NCI-H2196 (cell line): ENCODE measurements around the gene RAB6B.

Source experiments
- DNase-seq: peaks from one replicate; lab custom pipeline; 2025; ENCODE audit not compliant: unreplicated experiment; lab: John Stamatoyannopoulos, UW

Gene RAB6B

DNA sequence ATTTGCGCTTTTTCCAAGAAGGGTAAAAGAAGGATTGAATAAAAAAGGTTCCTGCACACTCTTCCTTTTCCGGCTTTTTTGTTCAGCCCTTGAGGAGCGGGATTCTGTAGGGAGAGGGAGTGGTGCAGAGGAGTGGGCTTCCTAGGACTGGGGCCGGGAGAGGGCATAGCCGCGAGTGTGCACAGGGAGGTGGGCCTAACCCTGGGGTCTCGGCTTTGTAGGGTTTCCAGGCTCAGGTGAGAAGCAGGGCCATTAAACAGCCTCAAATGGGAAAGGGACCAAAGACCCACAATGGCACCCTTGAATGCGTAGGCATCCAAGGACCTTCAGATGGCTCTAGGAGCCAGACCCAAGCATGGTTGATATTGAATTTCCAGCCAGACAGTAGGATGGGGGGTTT is 35.4 kb upstream of the RAB6B start:
- no peak for DNase-seq

DNA sequence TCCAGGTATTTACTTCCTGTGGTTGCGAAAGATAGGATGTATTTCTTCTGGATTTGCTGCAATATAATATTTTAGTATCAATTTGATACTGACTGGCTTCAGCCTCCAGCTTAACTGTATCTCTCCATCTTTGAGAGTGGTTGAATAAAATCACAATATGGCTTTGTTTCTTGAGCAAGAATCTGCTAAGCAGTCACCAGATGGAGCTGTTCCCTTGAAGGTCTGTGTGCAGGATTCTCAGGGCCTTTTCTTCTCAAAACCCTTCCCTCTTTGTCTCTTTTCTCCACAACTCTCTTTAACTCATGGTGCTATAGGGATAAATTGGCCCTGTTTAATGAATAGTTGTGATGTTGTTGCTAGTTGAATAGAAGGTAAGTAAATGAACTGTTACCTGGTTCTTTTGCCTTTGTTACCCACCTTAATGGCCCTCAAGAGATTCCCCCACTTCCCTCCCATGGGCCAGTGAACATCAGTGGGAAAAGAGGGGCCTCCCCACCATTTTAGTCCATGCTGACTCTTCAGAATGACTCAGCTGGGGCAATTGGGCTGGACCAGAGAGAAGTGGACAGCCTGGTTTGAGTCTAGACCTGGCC is 34.8 kb upstream of the RAB6B start:
- peak; percentile 67 for DNase-seq

GRCh38 chr3:133928903-133929607 is 33.4 kb upstream of the RAB6B start:
- no peak for DNase-seq

GRCh38 chr3:133928136-133928893 is 32.6 kb upstream of the RAB6B start:
- DNase-seq, result no peak

DNA sequence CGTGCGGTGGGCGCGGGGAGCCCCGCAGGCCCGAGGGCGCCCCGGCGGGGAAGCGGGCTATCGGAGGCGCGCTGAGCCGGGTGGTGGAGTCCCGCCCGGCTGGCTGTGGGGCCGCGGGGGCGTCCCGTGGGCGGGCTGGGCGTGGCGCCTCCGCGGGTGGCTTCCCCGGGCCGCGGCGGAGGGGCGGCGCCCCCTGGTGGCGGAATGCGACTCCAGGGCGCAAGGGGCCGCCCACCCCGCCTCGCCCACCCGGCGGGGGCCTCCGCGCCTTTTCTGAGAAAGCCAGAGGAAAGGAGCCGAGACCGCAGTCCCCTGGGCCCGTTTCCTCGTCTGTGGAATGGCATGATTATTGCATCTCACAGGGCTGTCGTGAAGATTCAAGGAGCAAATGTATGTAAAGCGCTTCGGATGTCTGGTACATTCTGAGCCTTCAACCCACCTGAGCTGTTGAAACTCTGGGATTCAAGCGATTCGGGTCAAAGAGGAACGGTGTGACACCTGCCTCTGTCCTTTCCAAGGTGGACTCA is 31.9 kb upstream of the RAB6B start:
- DNase-seq, result peak; percentile 45

- DNase-seq, result no peak
These were observed 31.3 kb upstream of the RAB6B start for GRCh38 chr3:133926736-133927539.

- no peak for DNase-seq
These were observed 30.5 kb upstream of the RAB6B start for GRCh38 chr3:133925960-133926735.

GRCh38 chr3:133924041-133924440 is 28.4 kb upstream of the RAB6B start:
- no peak for DNase-seq

GRCh38 chr3:133921592-133921991 is 25.9 kb upstream of the RAB6B start:
- no peak for DNase-seq

DNA sequence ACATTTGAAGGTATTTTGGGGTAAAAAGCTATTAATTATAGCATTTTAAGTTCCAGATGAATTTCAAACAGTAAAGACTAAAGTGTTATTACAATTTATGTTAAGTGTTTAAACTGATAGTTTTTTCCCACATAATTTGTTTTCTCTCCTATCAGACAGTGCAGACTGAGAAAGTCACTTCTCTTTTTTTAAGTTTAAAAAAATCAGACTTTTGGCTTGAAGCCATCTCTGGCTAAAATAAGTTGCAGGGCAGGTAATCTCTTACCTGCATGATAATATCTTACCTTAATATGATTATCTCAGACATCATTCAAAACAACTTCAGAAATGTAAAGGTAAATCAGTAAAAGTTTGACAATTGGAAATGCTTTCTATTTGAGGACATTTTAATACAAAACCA is 21.5 kb upstream of the RAB6B start:
- DNase-seq, result no peak

- no peak for DNase-seq
These were observed 20.3 kb upstream of the RAB6B start for GRCh38 chr3:133915685-133916658.

GRCh38 chr3:133914839-133915600 is 19.3 kb upstream of the RAB6B start:
- no peak for DNase-seq

- no peak for DNase-seq
These were observed 14.7 kb upstream of the RAB6B start for GRCh38 chr3:133910422-133910821.

GRCh38 chr3:133905376-133905775 is 9.7 kb upstream of the RAB6B start:
- no peak for DNase-seq

- DNase-seq, result no peak
These were observed 6.2 kb upstream of the RAB6B start for GRCh38 chr3:133901847-133902246.

DNA sequence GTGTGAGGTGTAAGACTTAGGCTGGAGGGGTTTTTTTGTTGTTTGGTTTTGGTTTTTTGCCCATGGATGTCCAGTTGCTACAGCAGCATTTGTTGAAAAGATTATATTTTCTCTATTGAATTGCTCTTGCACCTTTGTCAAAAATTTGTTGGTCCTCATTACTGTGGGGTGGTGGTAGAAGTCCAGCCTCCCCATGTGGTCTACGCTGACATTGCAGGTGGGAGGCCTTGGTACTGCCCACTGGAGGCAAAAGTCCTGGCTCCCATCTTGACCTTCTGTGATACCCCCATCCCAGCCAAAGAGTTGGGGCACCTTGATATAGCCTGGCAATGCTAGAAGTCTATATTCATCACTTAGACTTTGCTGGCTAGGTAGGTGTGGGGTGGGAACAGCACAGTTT is 5.4 kb upstream of the RAB6B start:
- no peak for DNase-seq

DNA sequence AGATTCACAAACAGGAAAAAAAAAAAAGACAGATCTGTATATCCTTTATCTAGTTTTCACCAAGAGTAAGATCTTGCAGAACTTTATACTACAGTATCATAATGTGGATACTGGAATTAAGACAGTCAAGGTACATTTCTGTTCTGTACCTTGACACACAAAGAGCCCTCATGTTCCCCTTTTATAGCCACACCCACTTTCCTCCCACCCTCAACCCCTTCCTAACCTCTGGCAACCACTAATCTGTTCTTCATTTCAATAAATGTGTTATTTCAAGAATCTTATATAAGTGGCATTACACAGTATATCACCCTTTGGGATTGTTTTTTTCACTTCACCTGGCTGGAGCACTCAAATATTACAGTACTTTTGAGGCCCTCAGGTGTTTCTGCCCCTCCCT is 3.6 kb upstream of the RAB6B start:
- no peak for DNase-seq

DNA sequence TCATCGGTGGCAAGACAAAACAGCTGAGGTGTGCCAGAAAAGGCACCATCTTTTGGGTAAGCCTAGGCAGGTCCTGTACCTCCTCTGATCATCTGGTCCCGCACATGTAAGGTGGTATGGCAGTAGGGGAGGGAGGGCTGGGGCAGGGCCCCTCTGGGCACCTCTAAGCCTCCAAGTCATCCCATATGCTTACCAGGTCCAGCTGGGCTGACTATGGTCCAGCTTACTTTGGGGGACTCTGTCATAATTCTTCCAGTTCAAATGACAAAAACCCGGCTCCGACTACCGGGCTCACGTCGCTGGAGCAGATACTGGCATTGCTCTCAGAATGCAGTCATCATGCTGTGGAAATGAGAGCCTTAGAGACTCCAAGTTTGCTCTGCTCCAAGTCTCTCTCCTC is 1.9 kb upstream of the RAB6B start:
- no peak for DNase-seq
